ENCODE data around the gene XPR1.

The XPR1 gene

DNA sequence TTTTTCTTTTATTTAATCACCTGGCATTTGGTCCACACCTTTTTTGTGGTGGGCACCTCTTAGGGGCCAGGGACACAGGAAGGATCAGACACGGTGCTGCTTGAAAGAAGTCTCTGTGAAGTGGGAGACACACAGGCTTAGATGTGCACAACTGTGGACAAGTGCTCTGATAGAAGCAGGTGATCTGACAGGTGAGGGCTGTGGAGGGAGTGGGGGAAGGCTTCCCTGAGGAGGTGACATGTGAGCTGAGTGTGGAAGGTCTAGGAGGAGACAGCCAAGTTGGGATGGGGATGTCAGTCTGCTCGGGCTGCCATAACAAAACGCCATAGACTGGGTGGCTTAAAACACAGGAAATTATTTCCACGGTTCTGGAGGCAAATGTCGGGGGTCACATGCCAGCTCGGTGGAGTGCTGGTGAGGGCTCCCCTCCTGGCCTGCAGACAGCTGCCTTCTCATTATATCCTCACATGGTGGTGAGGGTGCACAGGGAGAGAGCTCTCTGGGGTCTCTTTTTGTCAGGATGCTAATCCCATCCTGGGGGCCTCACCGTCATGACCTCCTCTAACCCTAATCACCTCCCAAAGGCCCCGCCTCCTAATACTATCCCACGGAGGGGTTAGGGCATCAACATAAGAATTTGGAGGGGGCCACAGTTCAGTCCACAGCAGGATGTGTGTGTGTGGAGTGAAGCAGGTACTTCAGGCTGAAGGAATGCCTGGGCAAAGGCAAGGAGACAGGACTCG, 275.7 kb downstream of the XPR1 start:
- Histone ChIP-seq H3K27me3 (ENCODE audit: insufficient read depth, low read length, poor library complexity) (no peaks in the 10 kb centered on the region), H3K23ac (ENCODE audit: low read length) (no peak overlapping the region), H3K4ac (ENCODE audit: low read depth, low read length) (no peak overlapping the region), H2BK120ac (ENCODE audit: low read depth, low read length) (no peak overlapping the region), H3K4me1 (ENCODE audit: control insufficient read depth, low read depth, low read length) (peaks cover 2% of the 10 kb centered on the region), H3K18ac (ENCODE audit: low read length) (no peak overlapping the region), H2BK5ac (ENCODE audit: low read length) (no peak overlapping the region), H3K4me2 (ENCODE audit: low read length) (no peak overlapping the region), H2BK15ac (replicated peaks; ENCODE audit: low read depth) (no peak overlapping the region), H3K9ac (ENCODE audit: low read length) (no peak overlapping the region), H2AK5ac (ENCODE audit: low read length) (no peak overlapping the region), H3K4me3 (ENCODE audit: low read length) (no peak overlapping the region), H3K27ac (ENCODE audit: low read depth, low read length) (no peak overlapping the region), H3K79me2 (ENCODE audit: control insufficient read depth, insufficient read depth, low read length) (no peaks in the 10 kb centered on the region), H3K56ac (ENCODE audit: low read length) (no peak overlapping the region), H3K36me3 (ENCODE audit: control insufficient read depth, insufficient read depth, low read length) (no peaks in the 10 kb centered on the region), H4K5ac (ENCODE audit: low read length) (no peak overlapping the region), H3K79me1 (ENCODE audit: low read length) (no peaks in the 10 kb centered on the region), H4K8ac (ENCODE audit: low read depth, low read length) (no peak overlapping the region)
- DNase-seq: no peak
- no CpG with 5 or more reads among the region's 10 CpGs for WGBS (ENCODE audit: extremely low coverage, insufficient coverage, low lambda C conversion rate)

DNA sequence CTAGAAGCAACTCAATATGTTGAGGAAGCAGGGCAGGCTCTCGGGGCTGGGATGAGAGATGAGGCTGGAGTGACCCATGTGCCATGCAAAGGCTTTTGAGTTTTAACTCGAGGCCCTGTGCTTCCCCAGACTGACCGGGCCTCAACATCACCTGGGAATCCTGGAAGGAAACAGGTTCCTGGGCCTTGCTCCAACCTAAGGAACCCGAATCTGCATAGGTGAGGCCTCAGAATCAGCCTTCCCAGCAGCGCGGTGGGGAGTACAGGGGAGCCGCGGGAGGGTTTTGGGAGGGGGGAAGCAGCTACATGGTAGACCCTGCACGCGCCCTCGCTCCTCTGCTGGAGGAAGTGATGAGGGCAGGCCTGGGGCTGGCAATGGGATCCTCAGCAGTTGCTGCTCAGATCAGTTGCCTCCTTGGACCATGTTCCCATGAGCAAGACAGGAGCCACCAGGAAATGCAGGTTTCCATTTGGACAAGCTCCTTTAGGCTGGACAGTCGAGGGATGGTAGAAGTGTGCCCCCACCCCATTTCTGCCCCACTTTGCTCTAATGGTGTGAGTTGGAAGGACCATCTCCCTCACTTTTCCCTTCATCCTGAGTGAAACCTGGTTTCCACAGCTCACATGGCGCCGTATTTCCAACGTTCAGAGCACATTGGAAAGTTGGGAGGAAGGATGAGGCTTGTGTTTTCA, 276.4 kb downstream of the XPR1 start:
- H3K9ac ChIP-seq (ENCODE audit: low read length): no peak overlapping the region
- H2AK5ac ChIP-seq (ENCODE audit: low read length): no peak overlapping the region
- no peak overlapping the region for H4K5ac ChIP-seq (ENCODE audit: low read length)
- no peak overlapping the region for H4K8ac ChIP-seq (ENCODE audit: low read depth, low read length)
- H3K56ac ChIP-seq (ENCODE audit: low read length): no peak overlapping the region
- no peak for DNase-seq
- no peak overlapping the region for H3K4me3 ChIP-seq (ENCODE audit: low read length)
- no peak overlapping the region for H2BK5ac ChIP-seq (ENCODE audit: low read length)
- H3K18ac ChIP-seq (ENCODE audit: low read length): no peak overlapping the region
- H3K27ac ChIP-seq (ENCODE audit: low read depth, low read length): no peak overlapping the region
- H3K79me2 ChIP-seq (ENCODE audit: control insufficient read depth, insufficient read depth, low read length): no peaks in the 10 kb centered on the region
- WGBS (ENCODE audit: extremely low coverage, insufficient coverage, low lambda C conversion rate): no CpG with 5 or more reads among the region's 15 CpGs
- H3K4ac ChIP-seq (ENCODE audit: low read depth, low read length): no peak overlapping the region
- H3K23ac ChIP-seq (ENCODE audit: low read length): no peak overlapping the region
- H3K79me1 ChIP-seq (ENCODE audit: low read length): no peaks in the 10 kb centered on the region
- no peaks in the 10 kb centered on the region for H3K36me3 ChIP-seq (ENCODE audit: control insufficient read depth, insufficient read depth, low read length)
- no peaks in the 10 kb centered on the region for H3K27me3 ChIP-seq (ENCODE audit: insufficient read depth, low read length, poor library complexity)
- H2BK120ac ChIP-seq (ENCODE audit: low read depth, low read length): no peak overlapping the region
- no peak overlapping the region for H2BK15ac ChIP-seq (replicated peaks; ENCODE audit: low read depth)
- no peak overlapping the region for H3K4me2 ChIP-seq (ENCODE audit: low read length)
- H3K4me1 ChIP-seq (ENCODE audit: control insufficient read depth, low read depth, low read length): peaks cover 2% of the 10 kb centered on the region

DNA sequence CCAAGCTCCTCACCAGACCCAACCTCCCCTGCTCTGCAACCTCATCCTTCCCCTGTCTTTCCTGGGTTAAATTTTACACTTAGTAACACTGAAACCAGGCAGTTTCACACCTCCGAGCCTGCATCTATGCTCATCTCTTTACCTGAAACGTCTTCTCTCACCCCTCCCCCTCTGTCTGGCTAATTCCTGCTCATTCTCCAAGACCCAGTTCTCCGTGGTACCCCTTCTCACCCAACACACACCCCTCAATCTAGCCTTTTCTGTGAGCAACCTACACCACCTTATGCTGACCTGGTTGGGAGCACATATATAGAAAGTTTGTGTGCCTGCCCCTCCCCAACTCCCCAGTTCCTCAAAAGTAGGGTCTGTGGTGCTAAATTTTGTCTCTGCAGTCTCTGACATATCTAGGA, 277.2 kb downstream of the XPR1 start:
- peaks cover 2% of the 10 kb centered on the region for H3K4me1 ChIP-seq (ENCODE audit: control insufficient read depth, low read depth, low read length)
- WGBS (ENCODE audit: extremely low coverage, insufficient coverage, low lambda C conversion rate): no CpG with 5 or more reads among the region's 3 CpGs

DNA sequence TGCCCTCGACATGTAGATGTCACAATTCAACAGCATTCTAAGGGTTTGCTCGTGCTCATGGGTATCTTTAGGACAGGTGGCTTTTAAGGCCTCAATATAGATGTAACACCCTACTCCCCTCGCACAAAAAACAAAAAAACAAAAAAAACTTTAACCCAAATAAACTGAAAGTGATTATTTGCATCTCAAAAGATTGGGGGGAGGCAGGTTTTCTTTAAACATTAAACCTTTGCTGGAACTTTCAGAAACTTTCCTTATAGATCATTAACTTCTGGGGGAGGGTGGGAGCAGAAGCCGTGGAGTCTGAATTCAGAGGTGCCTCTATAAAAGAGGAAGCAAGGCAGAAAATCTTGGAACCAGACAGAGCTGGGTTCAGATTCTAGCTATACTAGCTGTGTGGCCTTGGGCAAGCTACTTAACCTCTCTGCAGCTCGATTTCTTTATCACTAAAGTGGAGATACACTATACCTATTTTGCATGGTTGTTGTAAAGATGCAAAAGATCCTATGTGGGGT, 277.7 kb downstream of the XPR1 start:
- Histone ChIP-seq H2BK15ac (replicated peaks; ENCODE audit: low read depth) (no peak overlapping the region), H3K27me3 (ENCODE audit: insufficient read depth, low read length, poor library complexity) (no peaks in the 10 kb centered on the region), H3K79me1 (ENCODE audit: low read length) (no peaks in the 10 kb centered on the region), H3K79me2 (ENCODE audit: control insufficient read depth, insufficient read depth, low read length) (no peaks in the 10 kb centered on the region), H4K5ac (ENCODE audit: low read length) (no peak overlapping the region), H4K8ac (ENCODE audit: low read depth, low read length) (no peak overlapping the region), H2BK120ac (ENCODE audit: low read depth, low read length) (no peak overlapping the region), H3K36me3 (ENCODE audit: control insufficient read depth, insufficient read depth, low read length) (no peaks in the 10 kb centered on the region), H3K4me3 (ENCODE audit: low read length) (no peak overlapping the region), H3K9ac (ENCODE audit: low read length) (no peak overlapping the region), H3K18ac (ENCODE audit: low read length) (no peak overlapping the region), H3K56ac (ENCODE audit: low read length) (no peak overlapping the region), H3K4me2 (ENCODE audit: low read length) (no peak overlapping the region), H3K4me1 (ENCODE audit: control insufficient read depth, low read depth, low read length) (peaks cover 2% of the 10 kb centered on the region), H3K4ac (ENCODE audit: low read depth, low read length) (no peak overlapping the region), H3K23ac (ENCODE audit: low read length) (no peak overlapping the region), H2AK5ac (ENCODE audit: low read length) (no peak overlapping the region), H3K27ac (ENCODE audit: low read depth, low read length) (no peak overlapping the region), H2BK5ac (ENCODE audit: low read length) (no peak overlapping the region)
- no CpG with 5 or more reads among the region's 5 CpGs for WGBS (ENCODE audit: extremely low coverage, insufficient coverage, low lambda C conversion rate)
- DNase-seq: no peak

More for the DNA sequence above, 277.2 kb downstream of the XPR1 start:
- Histone ChIP-seq H3K27ac (ENCODE audit: low read depth, low read length) (no peak overlapping the region), H3K79me2 (ENCODE audit: control insufficient read depth, insufficient read depth, low read length) (no peaks in the 10 kb centered on the region), H2BK15ac (replicated peaks; ENCODE audit: low read depth) (no peak overlapping the region), H3K4me2 (ENCODE audit: low read length) (no peak overlapping the region), H2AK5ac (ENCODE audit: low read length) (no peak overlapping the region), H2BK120ac (ENCODE audit: low read depth, low read length) (no peak overlapping the region), H3K36me3 (ENCODE audit: control insufficient read depth, insufficient read depth, low read length) (no peaks in the 10 kb centered on the region), H3K4me3 (ENCODE audit: low read length) (no peak overlapping the region), H4K5ac (ENCODE audit: low read length) (no peak overlapping the region), H3K79me1 (ENCODE audit: low read length) (no peaks in the 10 kb centered on the region), H3K4ac (ENCODE audit: low read depth, low read length) (no peak overlapping the region), H3K9ac (ENCODE audit: low read length) (no peak overlapping the region), H3K23ac (ENCODE audit: low read length) (no peak overlapping the region), H3K18ac (ENCODE audit: low read length) (no peak overlapping the region), H3K56ac (ENCODE audit: low read length) (no peak overlapping the region), H3K27me3 (ENCODE audit: insufficient read depth, low read length, poor library complexity) (no peaks in the 10 kb centered on the region), H4K8ac (ENCODE audit: low read depth, low read length) (no peak overlapping the region), H2BK5ac (ENCODE audit: low read length) (no peak overlapping the region)
- no peak for DNase-seq

DNA sequence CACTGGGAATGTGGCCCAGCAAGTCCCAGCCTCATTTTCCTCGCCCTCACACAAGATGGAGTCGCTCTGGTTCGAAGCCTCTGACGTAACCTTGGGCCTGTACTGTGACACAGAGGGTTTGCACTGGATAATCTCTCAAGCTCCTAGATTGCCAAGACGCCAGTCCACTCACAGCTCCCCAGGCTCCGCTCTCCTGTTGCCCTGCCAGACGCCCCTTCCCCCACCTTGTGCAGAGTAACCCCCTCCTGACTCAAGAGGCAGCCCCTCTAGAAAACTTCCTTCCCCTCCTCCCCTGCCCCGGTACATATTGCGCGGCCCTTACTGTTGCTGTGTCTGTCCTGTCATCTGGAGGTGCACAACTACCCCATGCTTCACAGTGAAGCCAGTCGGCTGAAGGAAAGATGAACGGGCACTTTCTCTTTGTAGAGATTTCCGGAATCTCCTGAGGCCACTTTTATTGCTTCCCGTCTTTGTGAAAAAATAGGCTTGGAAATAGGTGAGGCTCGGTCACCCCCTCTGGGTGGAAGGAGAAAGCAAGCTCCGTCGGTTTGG, 279.9 kb downstream of the XPR1 start:
- peak overlapping the region; percentile 94 for H3K56ac ChIP-seq (ENCODE audit: low read length)
- no peaks in the 10 kb centered on the region for H3K27me3 ChIP-seq (ENCODE audit: insufficient read depth, low read length, poor library complexity)
- H3K27ac ChIP-seq (ENCODE audit: low read depth, low read length): peak overlapping the region; percentile 35
- peak overlapping the region; percentile 1 for H3K4ac ChIP-seq (ENCODE audit: low read depth, low read length)
- peak overlapping the region; percentile 81 for H3K18ac ChIP-seq (ENCODE audit: low read length)
- H2BK5ac ChIP-seq (ENCODE audit: low read length): no peak overlapping the region
- H3K79me2 ChIP-seq (ENCODE audit: control insufficient read depth, insufficient read depth, low read length): no peaks in the 10 kb centered on the region
- no peak overlapping the region for H2BK15ac ChIP-seq (replicated peaks; ENCODE audit: low read depth)
- H2AK5ac ChIP-seq (ENCODE audit: low read length): no peak overlapping the region
- no peaks in the 10 kb centered on the region for H3K36me3 ChIP-seq (ENCODE audit: control insufficient read depth, insufficient read depth, low read length)
- no peaks in the 10 kb centered on the region for H3K79me1 ChIP-seq (ENCODE audit: low read length)
- no peak overlapping the region for H3K23ac ChIP-seq (ENCODE audit: low read length)
- H4K5ac ChIP-seq (ENCODE audit: low read length): no peak overlapping the region
- H3K9ac ChIP-seq (ENCODE audit: low read length): peak overlapping the region; percentile 88
- H4K8ac ChIP-seq (ENCODE audit: low read depth, low read length): no peak overlapping the region
- H3K4me2 ChIP-seq (ENCODE audit: low read length): peak overlapping the region; percentile 77
- peak overlapping the region; percentile 70 for H3K4me3 ChIP-seq (ENCODE audit: low read length)
- H2BK120ac ChIP-seq (ENCODE audit: low read depth, low read length): peak overlapping the region; percentile 32
- DNase-seq: peak; percentile 77
- peaks cover 2% of the 10 kb centered on the region for H3K4me1 ChIP-seq (ENCODE audit: control insufficient read depth, low read depth, low read length)
- WGBS (ENCODE audit: extremely low coverage, insufficient coverage, low lambda C conversion rate): no CpG with 5 or more reads among the region's 17 CpGs

All from mesendoderm (in vitro differentiated cells).